NCI-H2029 treated with DMSO at 0.1 percent for 48 hours (cell line): Measurements from ENCODE around the gene CARD14.
A peak's percentile ranks its signal among the peaks of the same experiment; 100 is the strongest.

Experiments used
- DNase-seq: peaks from one replicate; lab custom pipeline; 2025; lab: John Stamatoyannopoulos, UW

The CARD14 gene

DNA sequence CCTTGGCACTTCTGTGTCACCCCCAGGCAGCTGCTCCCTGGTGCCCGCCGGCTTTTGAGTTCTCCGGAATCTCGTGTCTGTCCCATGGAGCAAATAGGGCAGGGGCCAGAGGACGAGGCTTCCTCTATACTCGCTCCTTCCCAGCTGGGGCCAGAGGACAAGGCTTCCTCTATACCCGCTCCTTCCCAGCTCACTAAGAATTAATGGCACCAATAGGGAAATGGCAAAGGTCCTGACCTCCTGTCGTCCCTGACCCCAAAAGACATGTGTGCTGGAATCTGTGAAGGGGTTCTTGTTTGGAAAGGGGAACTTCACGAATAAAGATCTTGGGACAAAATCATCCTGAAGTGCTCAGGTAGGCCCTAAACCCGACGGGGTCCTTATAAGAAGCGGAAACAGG is 42.7 kb downstream of the CARD14 start:
- no peak for DNase-seq

DNA sequence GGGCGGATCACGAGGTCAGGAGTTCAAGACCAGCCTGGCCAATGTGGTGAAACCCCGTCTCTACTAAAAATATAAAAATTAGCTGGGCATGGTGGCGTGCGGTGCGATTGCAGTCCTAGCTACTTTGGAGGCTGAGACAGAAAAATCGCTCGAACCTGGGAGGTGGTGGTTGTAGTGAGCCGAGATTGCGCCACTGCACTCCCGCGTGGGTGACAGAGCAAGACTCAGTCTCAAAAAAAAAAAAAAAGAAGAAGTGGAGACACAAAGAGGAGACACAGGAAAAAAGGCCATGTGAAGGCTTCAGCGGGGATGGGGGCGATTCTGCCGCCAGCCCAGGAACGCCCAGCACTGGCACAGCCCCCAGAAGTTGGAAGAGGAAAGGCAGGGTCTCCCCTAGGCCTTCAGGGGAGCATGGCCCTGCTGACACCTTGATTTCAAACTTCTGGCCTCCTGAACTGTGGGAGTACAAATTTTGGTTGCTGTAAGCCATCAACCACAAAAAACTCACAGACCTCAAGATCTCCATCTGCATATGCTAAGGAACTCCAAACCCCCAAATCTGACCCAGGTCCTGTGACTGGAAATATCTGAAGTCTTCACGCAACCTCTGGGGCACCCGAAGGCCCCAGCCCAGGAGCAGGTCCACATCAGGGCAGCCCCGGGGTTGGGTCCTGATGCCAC is 43.3 kb downstream of the CARD14 start:
- no peak for DNase-seq

DNA sequence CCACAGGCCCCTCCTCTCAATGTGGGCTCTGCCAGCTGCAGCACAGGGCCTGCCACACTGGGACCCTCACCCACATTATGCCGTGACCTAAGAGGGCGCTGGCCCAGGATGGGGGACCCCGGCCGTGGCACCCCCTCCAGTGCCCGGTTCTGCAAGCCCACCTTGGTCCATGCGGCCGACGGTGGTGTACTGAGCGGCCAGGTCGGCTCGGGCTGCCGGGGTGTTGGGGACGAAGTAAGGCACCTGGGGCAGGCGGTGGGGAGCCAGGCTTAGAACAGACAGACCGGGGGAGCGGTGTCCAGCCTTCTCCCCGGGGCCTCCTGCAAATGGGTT is 43.8 kb downstream of the CARD14 start:
- DNase-seq, result no peak

GRCh38 chr17:80214012-80214877 is 44.4 kb downstream of the CARD14 start:
- DNase-seq, result no peak

DNA sequence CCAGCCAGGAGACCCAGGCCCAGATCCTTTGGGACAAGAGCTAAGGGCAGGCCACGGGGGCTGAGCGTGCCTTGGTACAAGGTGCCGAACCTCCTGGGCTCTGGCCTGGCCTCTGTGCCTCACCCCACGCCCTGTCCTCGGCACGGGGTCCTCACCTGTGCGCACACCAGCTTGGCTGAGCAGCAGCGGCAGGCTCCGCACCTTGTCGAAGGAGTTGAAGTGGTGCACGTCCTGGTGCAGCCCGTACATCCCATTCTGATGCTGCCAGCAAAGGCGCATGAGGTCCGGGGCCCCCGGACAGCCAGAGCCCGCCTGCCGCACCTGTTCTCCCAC is 45.0 kb downstream of the CARD14 start:
- DNase-seq, result no peak

- no peak for DNase-seq
Measured at GRCh38 chr17:80216473-80217456, 46.9 kb downstream of the CARD14 start.

DNA sequence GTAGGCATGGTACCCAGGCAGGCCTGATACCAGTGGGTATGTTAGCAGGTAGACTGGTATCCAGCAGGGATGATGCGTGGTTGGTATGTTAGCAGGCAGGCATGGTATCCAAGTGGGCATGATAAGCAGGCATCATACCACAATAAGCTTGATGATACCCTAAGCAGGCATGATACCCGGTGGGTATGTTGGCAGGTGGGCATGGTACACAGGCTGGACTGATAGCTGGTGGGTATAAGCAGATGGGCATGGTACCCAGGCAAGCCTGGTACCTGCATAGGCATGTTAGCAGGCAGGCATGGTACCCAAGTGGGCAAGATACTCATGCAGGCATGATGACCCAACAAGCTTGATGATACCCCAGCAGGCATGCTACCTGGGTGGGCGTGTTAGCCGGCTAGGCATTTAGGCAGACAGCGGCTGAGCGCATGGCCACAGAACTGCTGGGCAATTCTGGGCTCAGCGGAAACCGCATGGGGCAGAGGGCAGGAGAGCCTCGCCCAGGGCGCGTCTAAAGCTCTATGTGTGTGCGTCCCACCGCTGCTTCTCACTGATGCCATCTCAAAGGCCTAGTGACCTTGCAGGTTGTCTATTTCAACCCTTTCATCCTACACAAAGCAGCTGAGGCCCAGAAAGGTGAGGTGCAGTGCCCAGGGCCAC is 48.0 kb downstream of the CARD14 start:
- no peak for DNase-seq

DNA sequence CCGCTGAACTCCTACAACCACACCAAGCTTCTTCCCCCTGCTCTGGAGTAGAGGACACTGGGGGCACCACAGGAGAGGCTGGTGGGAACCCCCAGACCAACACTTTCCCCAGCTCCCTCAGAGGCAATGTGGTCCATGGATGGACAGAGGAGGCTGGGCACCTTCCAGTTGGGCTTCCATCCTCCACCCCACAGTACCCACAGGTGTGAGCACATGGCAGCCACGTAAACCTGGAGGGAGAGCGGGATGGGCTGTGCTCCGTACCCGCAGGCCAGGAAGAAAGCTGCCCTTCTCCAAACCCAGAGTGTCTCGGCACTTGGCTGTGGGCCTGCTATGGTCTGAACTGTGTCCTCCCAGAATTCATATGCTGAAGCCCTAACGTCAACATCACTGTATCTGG is 48.6 kb downstream of the CARD14 start:
- no peak for DNase-seq

DNA sequence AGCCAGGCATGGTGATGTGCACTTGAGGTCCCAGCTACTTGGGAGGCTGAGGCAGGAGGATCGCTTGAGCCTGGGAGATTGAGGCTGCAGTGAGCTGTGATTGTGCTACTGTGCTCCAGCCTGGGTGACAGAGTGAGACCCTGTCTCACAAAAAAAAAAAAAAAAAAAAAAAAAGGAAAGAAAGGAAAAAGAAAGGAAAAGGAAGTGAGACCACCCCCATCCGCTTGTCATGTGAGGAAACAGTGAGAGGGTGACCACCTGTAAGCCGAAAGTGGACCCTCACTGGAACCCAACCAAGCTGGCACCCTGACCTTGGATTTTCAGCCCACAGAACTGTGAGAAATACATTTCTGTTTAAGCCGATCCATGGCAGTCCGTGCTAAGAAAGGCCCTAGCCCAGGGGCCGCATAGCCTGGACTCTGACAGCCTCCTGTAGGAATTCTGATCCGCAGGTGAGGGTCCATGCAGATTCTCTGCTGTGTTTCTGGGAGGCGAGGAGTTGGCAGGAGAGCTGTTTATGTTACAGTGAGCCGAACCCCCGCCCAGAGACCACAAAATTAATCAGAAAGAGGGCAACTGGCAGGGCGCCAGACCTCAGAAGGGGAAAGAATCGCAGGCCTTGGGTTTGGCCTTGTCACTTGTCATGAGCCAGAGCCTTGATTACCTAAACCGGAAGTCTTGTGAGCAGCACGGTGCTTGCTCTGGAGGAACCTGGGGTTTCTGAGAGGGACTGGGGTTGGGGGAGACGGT is 49.4 kb downstream of the CARD14 start:
- DNase-seq, result peak; percentile 2

DNA sequence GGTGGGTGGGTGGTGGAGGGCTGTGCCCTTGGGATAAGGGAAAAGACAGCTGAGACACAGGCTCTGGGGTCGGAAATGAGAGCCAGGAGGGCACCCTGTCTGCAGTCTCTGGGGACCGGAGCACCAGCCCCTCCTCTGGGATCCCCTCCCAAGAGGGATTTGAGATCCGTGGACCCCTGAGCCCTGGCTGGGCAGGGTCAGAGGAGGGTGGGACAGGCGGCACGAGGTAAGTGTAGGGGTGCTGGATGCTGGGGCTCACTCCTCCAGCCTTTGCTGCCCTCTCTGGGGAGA is 49.9 kb downstream of the CARD14 start:
- no peak for DNase-seq

DNA sequence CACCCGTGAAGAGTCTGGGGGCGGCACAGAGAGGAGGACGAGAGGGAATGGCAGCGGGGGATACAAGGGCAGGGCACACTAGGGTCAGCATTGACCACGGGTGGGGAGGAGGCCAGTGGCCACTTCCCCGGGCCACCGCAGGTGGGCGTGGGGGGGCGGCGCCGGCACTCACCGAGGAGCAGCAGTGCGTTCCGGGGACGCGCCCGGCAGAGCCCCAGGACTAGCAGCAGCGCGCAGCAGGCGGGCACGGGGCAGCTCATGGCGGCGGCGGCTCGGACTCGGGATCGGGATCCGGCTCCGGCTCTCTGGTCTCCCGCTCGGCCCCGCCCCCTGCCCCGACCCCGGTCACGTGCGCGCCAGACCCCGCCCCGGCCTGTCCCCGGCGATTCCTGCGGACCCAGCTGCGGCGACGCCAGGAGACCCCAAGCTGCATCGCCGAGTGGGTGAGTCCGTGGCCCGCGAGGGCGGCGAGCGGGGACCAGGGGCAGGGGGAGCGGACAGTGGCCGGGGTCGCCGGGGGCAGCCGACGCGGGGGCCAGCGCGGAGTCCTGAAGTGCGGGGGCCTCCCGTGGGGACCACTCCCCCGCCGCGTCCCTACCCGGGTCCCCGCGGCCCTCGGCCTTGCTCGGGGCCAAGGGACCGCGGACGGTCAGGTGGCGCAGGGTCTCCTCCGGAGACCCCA is 50.4 kb downstream of the CARD14 start, which contains the start of the genes SGSH and SLC26A11:
TSS of gene SGSH (minus strand) at position 280 of the 682 bp plus-strand sequence. CDS start at position 260, 20 bp downstream.
TSS of gene SLC26A11 (plus strand) at position 374 of the 682 bp plus-strand sequence. CDS start 1,134 bp downstream, outside the sequence.
- peak; percentile 10 for DNase-seq

DNA sequence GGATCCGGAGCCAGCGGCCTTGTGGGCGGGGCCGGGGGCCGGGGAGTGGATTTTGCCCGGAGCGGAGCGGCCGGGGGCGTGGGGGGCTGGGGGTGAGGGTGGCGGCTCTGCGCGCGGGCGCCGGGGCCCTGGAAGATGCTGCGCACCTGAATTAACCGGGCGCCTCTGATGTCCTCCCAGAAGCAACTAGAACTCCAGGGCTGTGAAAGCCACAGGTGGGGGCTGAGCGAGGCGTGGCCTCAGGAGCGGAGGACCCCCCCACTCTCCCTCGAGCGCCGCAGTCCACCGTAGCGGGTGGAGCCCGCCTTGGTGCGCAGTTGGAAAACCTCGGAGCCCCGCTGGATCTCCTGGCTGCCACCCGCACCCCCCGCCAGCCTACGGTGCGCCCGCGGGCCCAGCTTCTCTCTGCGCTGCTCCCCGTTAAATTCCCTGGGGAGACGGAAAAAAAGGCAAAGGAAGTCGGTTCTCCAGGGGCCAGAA is 50.9 kb downstream of the CARD14 start:
- DNase-seq, result no peak

DNA sequence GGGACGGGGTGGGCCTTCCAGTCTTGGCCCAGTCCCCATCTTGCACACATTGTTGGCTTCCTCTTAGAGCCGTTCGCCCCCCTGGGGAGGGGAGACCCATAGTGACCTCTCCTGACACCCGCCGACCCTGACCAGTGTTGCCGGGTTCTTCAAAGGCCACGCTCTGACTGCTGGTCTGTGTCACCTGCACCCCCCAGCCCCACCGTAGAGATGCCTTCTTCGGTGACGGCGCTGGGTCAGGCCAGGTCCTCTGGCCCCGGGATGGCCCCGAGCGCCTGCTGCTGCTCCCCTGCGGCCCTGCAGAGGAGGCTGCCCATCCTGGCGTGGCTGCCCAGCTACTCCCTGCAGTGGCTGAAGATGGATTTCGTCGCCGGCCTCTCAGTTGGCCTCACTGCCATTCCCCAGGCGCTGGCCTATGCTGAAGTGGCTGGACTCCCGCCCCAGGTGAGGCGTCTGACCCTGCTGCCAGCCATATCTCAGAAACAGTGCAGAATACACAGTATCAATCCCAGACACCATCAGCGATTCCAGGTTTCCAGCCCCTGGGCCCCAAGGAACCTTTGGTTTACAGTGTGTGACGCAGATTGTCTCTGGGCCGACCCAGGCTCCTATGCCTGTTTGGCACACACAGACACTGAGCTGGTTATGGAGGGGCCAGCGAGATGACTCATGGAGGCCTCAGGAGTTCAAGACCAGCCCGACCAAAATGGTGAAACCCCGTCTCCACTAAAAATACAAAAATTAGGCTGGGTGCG is 51.7 kb downstream of the CARD14 start:
- no peak for DNase-seq

GRCh38 chr17:80222376-80223141 is 52.7 kb downstream of the CARD14 start:
- no peak for DNase-seq

- DNase-seq, result no peak
Measured at GRCh38 chr17:80223142-80223815, 53.4 kb downstream of the CARD14 start.

GRCh38 chr17:80223838-80224497 is 54.1 kb downstream of the CARD14 start:
- DNase-seq, result no peak

- DNase-seq, result no peak
Measured at GRCh38 chr17:80224683-80225082, 54.9 kb downstream of the CARD14 start.

DNA sequence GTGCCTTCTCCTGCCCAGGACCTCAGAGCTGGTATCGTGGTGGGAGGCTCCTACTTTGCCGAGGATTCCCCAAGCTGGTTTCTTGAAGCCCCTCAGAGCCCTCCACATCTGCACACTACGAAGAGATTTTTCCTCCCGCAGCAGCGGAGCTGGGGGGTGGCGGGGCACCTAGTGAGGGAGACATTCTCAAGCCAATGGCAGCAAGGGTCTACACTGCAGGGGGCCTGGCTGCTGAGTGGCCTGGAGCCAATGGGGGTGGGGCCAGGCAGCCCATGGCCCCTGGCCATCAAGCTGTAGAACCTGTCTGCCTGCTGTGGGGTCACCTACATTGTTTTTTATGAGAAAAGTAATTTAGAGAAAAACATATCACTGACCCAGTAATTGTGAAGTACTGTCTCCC is 55.4 kb downstream of the CARD14 start:
- DNase-seq, result no peak
